Measurements from ENCODE around the gene SPTLC3. TPM values are rescaled to one million over a fixed set of nuclear protein-coding genes. Genes with fewer than 3 reads are reported as not detected.

SPTLC3 gene
- total RNA-seq, 1 experiment from 2014 or later, result 18.4 TPM

GRCh38 chr20:13130707-13131103 lies 121.9 kb downstream of the SPTLC3 start:
- no peaks in the 10 kb centered on the region for H3K9me3 ChIP-seq
- H3K36me3 ChIP-seq, result no peaks in the 10 kb centered on the region
- H3K27me3 ChIP-seq, result no peaks in the 10 kb centered on the region
- peak; percentile 3 for DNase-seq
- H3K4me3 ChIP-seq, result no peak overlapping the region

DNA sequence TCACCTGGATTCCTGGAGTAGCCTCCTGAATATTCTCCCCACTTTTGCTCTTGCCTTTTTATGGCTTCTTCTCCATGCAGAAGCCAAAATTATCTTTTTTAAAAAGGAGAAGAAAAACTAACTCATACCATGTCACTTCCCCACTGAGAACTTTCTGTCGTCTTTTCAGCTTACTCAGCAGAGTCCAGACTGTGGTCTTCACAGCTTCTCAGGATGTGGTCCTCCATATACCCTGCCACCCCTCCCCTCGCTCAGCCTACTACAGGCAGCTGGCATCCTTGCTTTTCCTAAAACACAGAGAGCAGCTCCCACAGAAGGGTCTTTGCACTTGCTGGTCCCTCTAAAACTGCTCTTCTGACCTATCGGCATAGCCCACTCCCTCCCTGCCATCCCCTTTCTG lies 122.9 kb downstream of the SPTLC3 start:
- Histone ChIP-seq H3K9me3 (no peaks in the 10 kb centered on the region), H3K27me3 (no peaks in the 10 kb centered on the region), H3K4me3 (no peak overlapping the region), H3K36me3 (no peaks in the 10 kb centered on the region)
- DNase-seq, result no peak

DNA sequence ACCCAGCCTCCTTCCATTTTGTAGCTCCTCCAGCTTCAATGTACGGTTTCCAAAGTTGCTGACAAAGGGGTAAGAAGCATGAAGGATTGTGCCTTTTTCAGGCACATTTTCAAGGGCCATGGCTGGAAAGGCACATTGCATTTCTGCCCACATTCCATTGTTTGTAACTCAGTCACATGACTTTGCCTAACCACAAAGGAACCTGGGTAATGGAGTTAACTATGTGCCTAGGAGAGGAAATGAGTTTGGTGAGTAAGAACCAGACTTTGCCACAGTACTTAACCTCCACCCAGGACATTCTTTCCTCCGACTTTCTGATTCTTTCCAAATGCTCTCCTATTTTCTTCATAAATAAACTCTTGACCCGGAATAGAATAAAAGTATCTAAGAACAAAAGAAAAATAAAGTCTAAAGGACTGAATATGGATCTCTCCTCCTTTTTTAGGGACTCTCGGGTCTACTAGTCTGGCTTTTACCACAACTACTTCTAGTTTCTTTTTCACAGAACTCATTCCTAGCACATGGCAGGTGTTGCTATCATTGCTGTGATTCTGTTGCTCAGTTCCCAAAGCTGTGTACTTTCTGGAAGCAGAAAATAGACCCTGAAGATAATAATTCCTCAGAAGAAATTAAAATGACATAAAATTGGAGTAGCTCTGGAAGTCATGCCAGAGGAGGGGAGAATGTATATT lies 130.8 kb downstream of the SPTLC3 start:
- no peaks in the 10 kb centered on the region for H3K36me3 ChIP-seq
- no peaks in the 10 kb centered on the region for H3K9me3 ChIP-seq
- no peak for DNase-seq
- no peaks in the 10 kb centered on the region; the same call in 1 of the 2 replicates for H3K27me3 ChIP-seq
- no peak overlapping the region for H3K4me3 ChIP-seq

DNA sequence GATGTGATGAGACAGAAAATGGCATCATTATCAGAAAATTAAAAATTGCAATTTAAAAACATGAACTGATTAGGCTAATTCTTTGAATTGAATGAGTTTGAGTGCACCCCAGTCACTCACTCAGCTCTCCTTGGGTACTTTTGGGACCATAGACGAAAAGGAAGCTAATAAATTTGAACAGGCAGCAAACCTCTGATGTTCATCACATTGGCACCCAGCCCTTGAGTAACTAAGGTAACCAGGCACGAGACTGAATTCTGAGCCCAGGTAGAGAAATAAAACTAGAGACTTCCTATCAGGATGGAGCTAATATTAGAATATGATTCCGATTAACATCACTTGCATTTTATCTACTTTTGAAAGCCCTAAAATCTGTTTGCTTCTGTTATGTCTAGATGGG lies 131.4 kb downstream of the SPTLC3 start:
- no peak for DNase-seq

GRCh38 chr20:13140775-13141174 lies 132.0 kb downstream of the SPTLC3 start:
- no peaks in the 10 kb centered on the region for H3K9me3 ChIP-seq
- no peaks in the 10 kb centered on the region for H3K36me3 ChIP-seq
- no peak for DNase-seq
- H3K4me3 ChIP-seq, result no peak overlapping the region
- H3K27me3 ChIP-seq, result no peaks in the 10 kb centered on the region; the same call in 1 of the 2 replicates

More for the DNA sequence above, 131.4 kb downstream of the SPTLC3 start:
- Histone ChIP-seq H3K4me3 (no peak overlapping the region), H3K27me3 (no peaks in the 10 kb centered on the region; the same call in 1 of the 2 replicates), H3K36me3 (no peaks in the 10 kb centered on the region), H3K9me3 (no peaks in the 10 kb centered on the region)

DNA sequence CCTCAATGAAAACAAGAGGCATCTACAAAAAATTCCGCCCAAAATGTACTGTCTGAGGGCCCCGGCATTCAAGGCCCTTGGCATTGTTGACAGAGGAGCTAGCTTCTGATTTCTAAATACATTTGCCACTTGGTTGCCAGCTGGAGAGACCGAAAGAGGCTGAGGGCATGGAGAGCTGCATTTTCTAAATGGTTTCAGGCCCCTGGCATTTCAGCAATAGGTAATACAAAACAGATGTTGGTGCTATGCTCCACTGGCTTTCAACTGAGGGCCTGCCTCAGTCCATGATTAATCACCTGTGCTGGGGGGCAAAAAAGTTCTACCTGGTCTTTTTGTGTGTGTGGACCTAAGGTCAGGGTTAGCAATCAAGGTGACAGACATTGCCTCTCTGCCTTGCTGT lies 132.8 kb downstream of the SPTLC3 start:
- Histone ChIP-seq H3K9me3 (no peaks in the 10 kb centered on the region), H3K4me3 (no peak overlapping the region), H3K27me3 (no peaks in the 10 kb centered on the region; the same call in 1 of the 2 replicates), H3K36me3 (no peaks in the 10 kb centered on the region)
- DNase-seq, result peak; percentile 3

DNA sequence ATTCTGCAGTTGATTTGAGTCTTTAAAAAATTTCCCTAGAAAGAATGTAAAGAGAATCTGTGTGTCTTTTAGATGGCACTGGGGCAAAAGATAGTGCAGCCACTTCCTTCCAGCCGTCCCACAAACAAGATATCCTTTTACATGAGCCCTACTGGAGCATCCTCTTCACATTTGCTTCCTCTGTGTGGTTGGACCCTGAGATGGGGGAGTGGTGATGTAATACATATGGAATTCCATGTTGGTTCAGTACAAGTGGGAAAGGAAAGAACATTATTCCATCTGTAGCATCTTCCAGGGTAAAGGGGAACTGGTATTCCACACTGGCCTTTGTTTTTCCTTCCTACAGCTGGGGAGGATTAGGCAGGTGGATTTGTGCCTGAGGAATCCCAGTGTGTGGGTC lies 133.4 kb downstream of the SPTLC3 start:
- H3K4me3 ChIP-seq, result no peak overlapping the region

GRCh38 chr20:13147071-13147963 lies 138.5 kb downstream of the SPTLC3 start:
- no peak for DNase-seq
- no peaks in the 10 kb centered on the region for H3K36me3 ChIP-seq
- H3K4me3 ChIP-seq, result no peak overlapping the region
- no peaks in the 10 kb centered on the region; the same call in 1 of the 2 replicates for H3K27me3 ChIP-seq
- no peaks in the 10 kb centered on the region for H3K9me3 ChIP-seq

More for the DNA sequence above, 133.4 kb downstream of the SPTLC3 start:
- H3K36me3 ChIP-seq, result no peaks in the 10 kb centered on the region
- no peaks in the 10 kb centered on the region; the same call in 1 of the 2 replicates for H3K27me3 ChIP-seq
- no peak for DNase-seq
- H3K9me3 ChIP-seq, result no peaks in the 10 kb centered on the region

DNA sequence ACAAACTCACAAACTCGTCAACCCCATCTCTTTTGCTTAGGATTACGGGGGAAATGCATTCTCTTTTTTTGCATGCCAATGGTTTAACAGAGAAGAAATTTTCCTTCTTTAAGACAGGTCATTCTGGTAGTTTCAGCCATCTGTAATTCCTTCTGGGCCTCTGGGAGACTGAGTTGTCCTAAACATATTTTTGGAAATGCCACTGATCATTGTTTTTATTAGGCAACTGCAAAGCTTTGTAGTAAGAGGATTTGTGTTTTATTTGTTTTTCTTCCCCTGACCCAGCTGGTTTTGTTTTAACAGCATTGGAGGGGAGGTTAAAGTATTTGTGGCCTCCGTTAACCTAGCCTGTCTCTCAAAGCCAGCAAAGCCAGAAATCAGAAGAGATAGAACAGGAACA lies 139.2 kb downstream of the SPTLC3 start:
- H3K4me3 ChIP-seq, result no peak overlapping the region
- H3K36me3 ChIP-seq, result no peaks in the 10 kb centered on the region
- no peak for DNase-seq
- H3K27me3 ChIP-seq, result no peaks in the 10 kb centered on the region; the same call in 1 of the 2 replicates
- H3K9me3 ChIP-seq, result no peaks in the 10 kb centered on the region

DNA sequence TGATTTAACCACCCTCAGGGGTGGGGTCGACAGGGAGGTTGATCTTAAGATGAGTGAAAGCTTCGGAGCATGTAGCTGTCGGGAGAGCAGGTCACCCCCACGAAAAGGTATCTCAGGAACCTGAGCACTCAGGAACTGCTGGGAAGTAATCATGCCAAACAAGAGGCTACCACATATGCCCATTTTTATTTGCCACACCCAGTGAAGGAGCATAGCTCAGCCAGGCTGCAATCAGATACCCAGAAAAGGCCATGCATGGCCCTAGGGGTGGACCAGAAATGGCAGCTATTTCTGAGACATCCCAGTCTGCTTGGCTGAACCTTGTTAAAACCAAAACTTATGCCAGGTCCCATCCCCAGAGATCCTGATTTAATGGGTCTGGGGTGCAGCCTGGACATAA lies 139.6 kb downstream of the SPTLC3 start:
- no peak for DNase-seq
- Histone ChIP-seq H3K4me3 (no peak overlapping the region), H3K27me3 (no peaks in the 10 kb centered on the region; the same call in 1 of the 2 replicates), H3K36me3 (no peaks in the 10 kb centered on the region), H3K9me3 (no peaks in the 10 kb centered on the region)

- H3K9me3 ChIP-seq, result no peaks in the 10 kb centered on the region
- H3K27me3 ChIP-seq, result no peaks in the 10 kb centered on the region; the same call in 1 of the 2 replicates
- no peak for DNase-seq
- H3K36me3 ChIP-seq, result no peaks in the 10 kb centered on the region
- no peak overlapping the region for H3K4me3 ChIP-seq
These were observed 140.2 kb downstream of the SPTLC3 start for GRCh38 chr20:13148961-13149360.

- H3K9me3 ChIP-seq, result no peaks in the 10 kb centered on the region
- no peaks in the 10 kb centered on the region; the same call in 1 of the 2 replicates for H3K27me3 ChIP-seq
- no peak for DNase-seq
- no peak overlapping the region for H3K4me3 ChIP-seq
- no peaks in the 10 kb centered on the region for H3K36me3 ChIP-seq
These were observed 140.8 kb downstream of the SPTLC3 start for GRCh38 chr20:13149371-13150105.

DNA sequence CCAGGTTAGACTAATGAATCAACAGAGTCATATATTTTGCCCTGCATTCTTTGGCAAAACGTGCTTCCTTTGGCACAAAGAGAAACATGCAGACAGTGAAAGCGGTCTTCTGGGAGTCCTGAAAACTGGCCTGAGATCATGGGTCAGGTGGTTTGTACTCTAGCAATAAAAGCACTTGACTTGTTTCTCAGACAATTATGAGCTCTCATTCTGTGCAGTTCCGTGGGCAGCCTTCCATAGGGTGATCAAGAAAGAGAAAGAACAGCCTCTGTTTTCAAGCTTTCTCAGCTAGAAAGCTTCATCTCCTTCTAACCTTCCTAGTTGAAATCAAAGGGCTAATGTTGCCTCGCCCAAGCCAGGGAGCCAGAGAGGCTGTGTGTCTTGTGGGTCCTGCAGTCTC lies 149.6 kb downstream of the SPTLC3 start:
- Histone ChIP-seq H3K36me3 (no peaks in the 10 kb centered on the region), H3K27me3 (no peaks in the 10 kb centered on the region), H3K4me3 (no peak overlapping the region), H3K9me3 (no peaks in the 10 kb centered on the region)
- peak; percentile 26 for DNase-seq

DNA sequence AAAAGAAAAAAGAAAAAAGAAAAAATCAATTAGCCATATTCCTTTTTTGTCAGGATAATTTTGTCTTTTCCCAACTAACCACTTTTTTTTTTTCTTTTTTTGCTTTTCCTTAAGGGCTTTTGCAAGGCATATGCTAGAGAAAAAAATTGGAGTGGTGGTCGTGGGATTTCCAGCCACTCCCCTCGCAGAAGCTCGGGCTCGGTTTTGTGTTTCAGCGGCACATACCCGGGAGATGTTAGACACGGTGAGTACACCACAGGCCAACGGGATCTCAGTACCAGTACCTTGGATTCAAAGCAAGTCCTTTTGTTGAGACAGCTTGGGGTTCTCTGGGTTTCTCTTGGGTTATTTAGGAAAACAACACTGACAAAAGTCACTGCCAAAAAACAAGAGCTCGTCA lies 151.1 kb downstream of the SPTLC3 start:
- DNase-seq, result no peak
- no peaks in the 10 kb centered on the region for H3K9me3 ChIP-seq

DNA sequence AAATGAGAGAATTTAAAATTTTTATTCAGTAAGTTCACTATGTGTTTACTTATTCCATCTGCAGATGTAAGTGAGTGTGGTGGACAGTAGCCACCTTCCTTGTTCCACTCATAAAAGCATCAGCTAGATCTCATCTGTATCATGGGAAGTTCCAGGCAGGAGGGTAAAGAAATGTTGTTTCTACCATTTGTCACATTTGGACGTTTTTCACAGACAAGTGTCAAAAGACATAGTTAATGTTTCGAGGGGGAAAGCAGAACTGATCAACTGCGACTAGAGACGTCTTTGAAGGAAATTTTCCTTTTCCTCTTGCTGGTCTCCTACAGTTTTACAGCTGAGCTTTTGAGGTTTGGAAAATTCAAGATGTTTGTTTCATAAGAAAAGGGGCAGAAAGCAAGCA lies 156.4 kb downstream of the SPTLC3 start:
- no peaks in the 10 kb centered on the region for H3K36me3 ChIP-seq
- no peaks in the 10 kb centered on the region for H3K27me3 ChIP-seq
- no peaks in the 10 kb centered on the region for H3K9me3 ChIP-seq
- DNase-seq, result no peak
- H3K4me3 ChIP-seq, result no peak overlapping the region

More for the DNA sequence above, 151.1 kb downstream of the SPTLC3 start:
- Histone ChIP-seq H3K4me3 (no peak overlapping the region), H3K36me3 (no peaks in the 10 kb centered on the region), H3K27me3 (no peaks in the 10 kb centered on the region)

DNA sequence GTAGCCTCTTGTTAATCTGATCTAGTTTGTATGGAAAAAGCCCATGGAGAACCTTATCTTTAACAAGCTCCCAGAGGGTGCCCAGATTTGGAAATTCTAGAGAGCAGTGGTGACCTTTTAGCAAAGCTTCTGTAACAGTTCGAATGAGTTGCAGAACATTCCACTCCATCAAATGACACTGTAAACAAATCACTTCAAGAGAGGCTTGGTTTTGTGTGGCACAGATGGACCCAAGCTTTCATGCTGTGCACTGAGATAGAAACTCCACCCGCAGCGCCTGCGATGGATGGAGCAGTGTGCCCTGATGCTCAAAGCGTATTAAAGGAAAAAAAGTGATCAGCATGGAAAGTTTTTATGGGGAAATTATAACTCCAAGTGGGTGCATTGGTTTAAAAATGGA lies 157.2 kb downstream of the SPTLC3 start:
- no peak for DNase-seq
- Histone ChIP-seq H3K9me3 (no peaks in the 10 kb centered on the region), H3K4me3 (no peak overlapping the region), H3K36me3 (no peaks in the 10 kb centered on the region), H3K27me3 (no peaks in the 10 kb centered on the region; the same call in 1 of the 2 replicates)

DNA sequence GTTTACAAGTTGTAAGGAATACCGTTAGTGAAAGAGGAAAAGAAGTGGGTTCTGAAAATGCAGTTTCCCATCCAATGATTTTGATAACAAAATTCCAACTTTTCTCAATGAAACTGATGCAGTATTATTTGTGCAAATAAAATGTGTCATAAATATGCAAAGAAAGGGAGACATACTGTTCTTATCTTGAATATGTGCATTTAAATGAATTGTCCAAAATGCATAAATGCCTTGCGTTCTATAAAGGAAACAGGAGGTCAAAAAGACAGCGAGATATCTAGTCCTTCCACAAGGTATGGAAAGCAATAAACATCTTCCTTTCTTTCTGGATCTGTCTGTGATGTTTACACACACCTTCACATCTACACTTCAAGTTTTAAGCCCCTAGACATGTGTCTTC lies 157.7 kb downstream of the SPTLC3 start:
- Histone ChIP-seq H3K9me3 (no peaks in the 10 kb centered on the region), H3K4me3 (no peak overlapping the region), H3K27me3 (no peaks in the 10 kb centered on the region; the same call in 1 of the 2 replicates), H3K36me3 (no peaks in the 10 kb centered on the region)
- DNase-seq, result no peak
